HTERT RPE-1 (cell line): Measurements from ENCODE around the gene FUCA1.
"Not testable (repeated sequence)": the region's sequence is repeated elsewhere in the genome, so short reads cannot be mapped to it uniquely, and the experiment has no call there.

Experiments
- in situ Hi-C: fragments of 300-500 bp; cut with MboI; formaldehyde crosslinking; loops from 4 replicates; pipeline ENCODE4 v1.14.3; 2020; ENCODE audit warnings: low sequenced_read_pairs

Gene FUCA1

GRCh38 chr1:23843644-23844043, 24.4 kb downstream of the FUCA1 start:
- in situ Hi-C loops, result no loop called here

GRCh38 chr1:23838401-23838866, 29.7 kb downstream of the FUCA1 start:
- in situ Hi-C loops, result no loop called here

GRCh38 chr1:23837908-23838307, 30.2 kb downstream of the FUCA1 start:
- in situ Hi-C loops, result no loop called here

GRCh38 chr1:23836037-23836436, 32.1 kb downstream of the FUCA1 start:
- in situ Hi-C loops, result no loop called here

GRCh38 chr1:23834156-23834555, 33.9 kb downstream of the FUCA1 start:
- in situ Hi-C loops, result not testable (repeated sequence)

- in situ Hi-C loops, result no loop called here
Measured at GRCh38 chr1:23827717-23828116, 40.4 kb downstream of the FUCA1 start.

GRCh38 chr1:23826590-23826989, 41.5 kb downstream of the FUCA1 start:
- in situ Hi-C loops, result not testable (repeated sequence)

- in situ Hi-C loops, result no loop called here
Measured at GRCh38 chr1:23825762-23826522, 42.1 kb downstream of the FUCA1 start.

GRCh38 chr1:23825076-23825761, 42.9 kb downstream of the FUCA1 start, which contains the start of gene HMGCL:
Gene HMGCL, minus strand, starts transcription at chr1:23825429. Its CDS starts 14 bp downstream, at chr1:23825415.
- in situ Hi-C loops, result no loop called here

GRCh38 chr1:23824711-23825075, 43.4 kb downstream of the FUCA1 start:
- in situ Hi-C loops, result no loop called here

- in situ Hi-C loops, result no loop called here
Measured at GRCh38 chr1:23823767-23824166, 44.3 kb downstream of the FUCA1 start.

GRCh38 chr1:23817633-23818032, 50.5 kb downstream of the FUCA1 start:
- in situ Hi-C loops, result no loop called here

- in situ Hi-C loops, result no loop called here
Measured at GRCh38 chr1:23816906-23817305, 51.2 kb downstream of the FUCA1 start.

- in situ Hi-C loops, result no loop called here
Measured at GRCh38 chr1:23816361-23816760, 51.7 kb downstream of the FUCA1 start.

- in situ Hi-C loops, result no loop called here
Measured at GRCh38 chr1:23814016-23814415, 54.1 kb downstream of the FUCA1 start.

- in situ Hi-C loops, result no loop called here
Measured at GRCh38 chr1:23810818-23811540, 57.1 kb downstream of the FUCA1 start.

- in situ Hi-C loops, result no loop called here
Measured at GRCh38 chr1:23809751-23810171, 58.3 kb downstream of the FUCA1 start.

- in situ Hi-C loops, result no loop called here
Measured at GRCh38 chr1:23807453-23807852, 60.6 kb downstream of the FUCA1 start.

- in situ Hi-C loops, result no loop called here
Measured at GRCh38 chr1:23806280-23806679, 61.8 kb downstream of the FUCA1 start.

- in situ Hi-C loops, result no loop called here
Measured at GRCh38 chr1:23805025-23805424, 63.1 kb downstream of the FUCA1 start.

GRCh38 chr1:23804183-23804835, 63.8 kb downstream of the FUCA1 start:
- in situ Hi-C loops, result no loop called here
